Glomerular visceral epithelial cell (primary cell): Measurements from ENCODE around the gene TUT1.
"Not testable (repeated sequence)": the region's sequence is repeated elsewhere in the genome, so short reads cannot be mapped to it uniquely, and the experiment has no call there.

Source experiments
- DNase-seq: peaks from one replicate; pipeline ENCODE4 v3.0.0-alpha.2; 2016; ENCODE audit errors: extremely low spot score

TUT1 gene

DNA sequence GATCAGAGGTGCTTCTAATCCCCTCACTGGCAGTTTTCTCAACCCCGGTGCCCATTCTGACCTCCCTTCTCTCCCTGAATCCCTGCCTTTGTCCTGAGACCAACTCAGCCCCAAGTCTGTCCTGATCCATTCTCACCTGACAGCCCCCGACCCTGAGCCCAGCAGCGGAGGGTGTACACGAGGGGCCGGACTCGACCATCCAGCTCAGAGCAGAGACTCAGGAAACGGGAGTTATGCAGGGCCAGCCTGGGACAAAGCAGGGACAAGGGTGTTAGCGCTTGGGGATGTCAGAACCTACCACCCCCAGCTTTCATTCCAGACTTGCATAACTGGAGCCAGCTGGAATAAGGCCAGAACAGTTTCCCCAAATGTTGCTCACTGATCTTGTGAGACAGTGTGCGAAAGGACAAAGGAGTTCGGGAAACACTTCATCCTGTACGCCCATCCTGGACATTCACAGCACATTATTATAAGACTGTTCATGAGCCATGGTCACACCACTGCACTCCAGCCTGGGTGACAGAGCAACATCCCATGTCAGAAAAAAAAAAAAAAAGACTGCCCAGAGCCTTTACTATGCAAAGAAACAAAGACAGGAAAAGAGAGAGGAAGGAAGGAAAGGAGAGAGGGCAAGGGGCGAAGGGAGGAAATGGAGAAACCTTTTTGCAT lies 14.1 kb downstream of the TUT1 start:
- no peak for DNase-seq

- DNase-seq = no peak
Measured at GRCh38 chr11:62575837-62576236, 15.5 kb downstream of the TUT1 start.

DNA sequence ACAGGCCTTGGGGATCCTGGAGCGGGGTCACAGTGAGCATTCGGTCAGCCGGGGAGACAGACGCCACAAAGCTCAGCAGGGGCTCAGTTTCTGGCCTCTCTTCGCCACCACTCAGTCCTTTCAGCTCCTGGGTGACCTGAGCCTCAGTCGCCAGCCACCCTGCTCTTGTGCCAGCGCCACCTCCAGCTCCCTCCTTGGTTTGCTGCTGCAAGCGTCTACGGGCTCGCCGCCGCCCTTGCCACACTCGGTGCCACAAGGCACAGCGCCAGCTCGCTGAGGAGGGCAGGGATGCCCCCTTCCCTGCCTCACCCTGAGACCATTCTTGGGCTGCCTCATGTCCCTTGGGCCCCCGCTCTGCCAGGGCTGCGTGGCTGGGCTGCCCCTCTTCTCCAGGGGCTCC lies 16.2 kb downstream of the TUT1 start:
- no peak for DNase-seq

DNA sequence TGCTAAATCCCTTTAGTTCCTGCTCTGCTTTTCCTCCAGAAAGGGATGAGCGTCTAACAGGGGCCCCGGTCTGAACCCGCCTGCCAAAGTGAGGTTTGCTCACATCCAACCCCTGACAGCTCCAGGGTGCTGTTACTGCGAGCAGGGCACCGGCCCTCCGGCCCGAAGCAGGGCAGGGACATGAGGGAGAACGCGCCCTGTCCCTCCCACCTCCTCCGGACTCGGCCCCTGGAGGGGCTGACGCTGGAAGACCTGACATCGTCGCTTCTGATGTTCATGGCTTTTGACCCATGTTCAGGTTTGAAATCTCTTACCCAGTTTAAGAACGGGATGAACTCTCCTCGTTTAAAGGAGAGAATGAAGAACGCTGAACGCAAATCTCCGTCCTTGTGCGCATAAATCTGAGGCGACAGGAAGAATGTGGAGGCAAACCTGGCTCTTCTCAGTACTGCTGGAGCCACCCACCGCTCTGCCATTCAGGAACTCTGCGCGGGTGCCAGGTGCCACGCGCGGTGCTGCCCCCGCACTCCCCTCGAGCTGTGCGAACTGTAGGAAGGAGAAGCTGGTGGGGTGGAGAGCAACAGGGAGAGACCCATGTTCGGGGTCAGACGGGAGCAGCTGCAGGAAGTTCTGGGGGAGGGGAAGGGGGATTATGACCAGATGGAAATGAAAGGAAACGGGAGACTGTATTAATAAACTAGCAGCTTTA lies 16.8 kb downstream of the TUT1 start:
- DNase-seq = no peak

- peak; percentile 100 for DNase-seq
Measured at GRCh38 chr11:62573592-62574362, 17.5 kb downstream of the TUT1 start, which contains the start of gene EEF1G. Gene EEF1G, minus strand, starts transcription at chr11:62573891. Its CDS starts 49 bp downstream, at chr11:62573842.

DNA sequence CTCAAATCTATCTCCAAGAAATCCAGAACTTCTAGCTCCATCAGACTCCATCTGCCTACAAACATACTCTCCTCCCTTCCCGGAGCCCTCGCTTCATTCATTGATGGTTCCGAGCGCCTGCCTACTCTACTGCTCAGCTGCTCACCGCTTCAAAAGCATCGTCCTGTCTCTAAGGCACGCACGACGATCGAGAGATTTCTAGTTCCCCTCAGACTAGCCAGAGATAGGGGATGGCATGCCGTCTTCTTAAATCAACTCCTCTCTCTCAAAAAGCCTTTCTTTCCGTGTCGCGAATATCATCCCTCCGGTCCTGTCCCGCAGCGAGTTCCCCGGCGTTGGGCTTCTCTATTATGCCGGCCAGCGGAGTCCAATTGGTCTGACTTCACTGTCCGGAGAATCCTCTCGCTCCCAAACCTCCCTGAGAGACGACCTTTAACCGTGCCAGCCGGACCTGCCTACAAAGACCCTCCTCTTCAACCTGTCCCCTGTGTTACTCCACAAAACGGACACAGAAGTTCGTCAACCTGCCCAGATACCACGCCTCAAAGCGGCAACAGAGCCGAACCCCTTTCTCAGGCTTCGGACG lies 18.2 kb downstream of the TUT1 start:
- peak; percentile 32 for DNase-seq

DNA sequence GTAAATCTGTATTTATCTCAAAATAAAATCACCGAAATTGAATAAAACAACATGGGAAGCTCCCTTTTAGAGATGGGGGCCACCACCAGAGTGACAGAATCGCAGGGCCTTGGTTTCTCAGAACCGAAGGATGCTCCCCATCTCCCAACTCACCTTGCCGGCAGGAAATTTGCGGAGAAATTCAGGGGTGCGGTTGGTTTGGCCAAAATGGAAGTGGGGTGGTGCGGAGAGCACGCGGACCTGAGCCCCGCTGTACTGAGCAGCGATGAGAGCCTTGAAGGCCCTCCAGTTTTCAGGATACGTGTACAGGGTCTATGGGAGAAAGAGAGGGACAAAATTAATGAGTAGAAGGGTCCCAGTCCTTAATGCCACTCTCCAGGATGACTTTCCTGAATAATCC lies 18.9 kb downstream of the TUT1 start:
- DNase-seq = no peak

- not testable (repeated sequence) for DNase-seq
Measured at GRCh38 chr11:62571493-62571892, 19.8 kb downstream of the TUT1 start.

GRCh38 chr11:62570903-62571302 lies 20.4 kb downstream of the TUT1 start:
- not testable (repeated sequence) for DNase-seq

DNA sequence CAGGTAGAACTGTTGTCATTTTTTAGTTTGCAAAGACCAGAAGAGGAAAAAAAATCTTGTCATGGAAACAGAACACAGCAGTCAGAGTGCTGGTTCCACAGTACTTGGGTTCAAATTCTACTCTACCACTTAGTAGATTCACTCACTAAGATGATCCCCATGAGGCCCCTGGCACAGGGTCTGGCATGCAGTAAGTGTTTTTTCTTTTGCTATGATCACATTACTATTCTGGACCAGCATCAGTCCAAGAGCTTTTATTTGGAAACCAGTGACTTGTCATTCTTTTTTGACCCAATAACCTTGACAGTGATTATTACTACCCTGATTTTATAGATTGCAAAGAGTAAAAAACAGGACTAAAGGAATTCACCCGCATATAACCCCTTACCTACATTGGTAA lies 21.7 kb downstream of the TUT1 start:
- no peak for DNase-seq

DNA sequence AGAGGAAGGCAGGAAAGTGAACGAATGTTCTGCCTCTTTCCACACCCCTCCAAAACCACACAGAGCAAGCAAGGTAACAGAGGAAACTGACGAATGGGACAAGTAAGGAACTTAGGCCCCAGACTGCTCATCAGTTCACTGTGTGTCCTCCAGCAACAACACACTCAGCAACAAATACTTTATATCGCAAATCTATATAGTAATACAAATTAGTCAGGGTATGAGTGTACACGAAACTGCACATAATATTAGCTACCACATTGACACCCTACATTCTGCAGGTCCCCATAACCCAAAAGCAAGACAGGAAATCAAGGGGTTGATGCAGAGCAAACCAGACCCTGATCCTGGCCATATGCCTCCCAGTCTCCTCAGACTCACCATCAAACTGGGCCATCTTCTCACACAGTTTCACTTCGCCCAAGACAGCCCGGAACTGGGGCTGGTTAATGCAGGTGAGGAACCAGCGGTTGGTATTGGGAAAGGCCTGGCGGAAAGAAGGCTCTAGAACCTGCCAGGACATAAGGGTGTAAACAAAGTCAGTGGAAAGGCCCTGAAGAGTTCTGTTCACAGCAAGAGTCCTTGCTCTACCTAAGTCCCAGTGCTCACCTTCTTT lies 24.2 kb downstream of the TUT1 start:
- DNase-seq = no peak

DNA sequence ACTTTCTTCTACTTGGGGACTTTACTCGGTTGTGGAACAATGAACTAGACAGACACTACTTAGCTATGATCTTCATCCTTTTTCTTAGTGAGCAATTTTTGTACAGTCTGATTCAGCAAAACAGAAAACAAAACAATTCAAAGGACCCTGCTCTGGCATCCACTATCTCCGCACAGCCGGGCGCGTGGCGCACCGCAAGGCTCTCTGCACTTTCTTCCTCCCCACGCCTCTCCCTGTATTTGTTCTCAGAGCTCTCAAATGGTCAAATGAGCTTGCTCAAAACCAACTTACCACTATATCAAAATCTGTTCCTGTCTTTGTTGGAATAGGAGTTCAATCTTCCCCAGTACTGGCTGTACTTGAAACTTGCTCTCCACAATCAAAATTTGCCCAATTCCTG lies 25.1 kb downstream of the TUT1 start:
- DNase-seq = no peak

DNA sequence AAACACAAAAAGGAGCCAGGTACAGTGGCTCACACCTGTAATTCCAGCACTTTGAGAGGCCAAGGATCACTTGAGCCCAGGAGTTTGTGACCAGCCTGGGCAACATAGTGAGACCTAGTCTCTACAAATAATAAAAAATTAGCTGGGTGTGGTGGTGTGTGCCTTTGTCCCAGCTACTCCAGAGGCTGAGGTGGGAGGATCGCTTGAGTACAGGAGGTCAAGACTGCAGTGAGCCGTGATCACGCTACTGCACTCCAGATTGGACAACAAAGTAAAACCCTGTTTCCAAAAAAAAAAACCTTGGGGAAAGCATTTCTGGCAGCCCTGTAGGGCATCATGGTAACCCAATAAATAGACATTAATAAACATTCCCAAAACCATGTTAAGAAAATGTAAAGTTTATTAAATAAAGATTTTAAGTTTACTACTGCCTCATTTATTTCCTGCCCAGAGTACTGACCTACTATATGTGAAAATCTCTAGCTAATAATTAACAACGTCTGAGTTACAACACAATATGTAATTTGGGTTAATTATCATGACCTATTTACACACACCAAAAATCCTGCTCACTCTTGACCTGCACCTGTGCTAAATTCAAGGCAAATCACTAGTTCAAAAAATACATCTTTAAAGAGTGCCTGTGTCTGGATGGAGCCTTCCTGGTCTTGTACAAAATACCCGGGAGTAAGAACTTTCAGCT lies 26.1 kb downstream of the TUT1 start:
- no peak for DNase-seq

GRCh38 chr11:62561677-62562230 lies 29.6 kb downstream of the TUT1 start:
- not testable (repeated sequence) for DNase-seq

- peak; percentile 95 for DNase-seq
Measured at GRCh38 chr11:62560566-62561103, 30.7 kb downstream of the TUT1 start.

DNA sequence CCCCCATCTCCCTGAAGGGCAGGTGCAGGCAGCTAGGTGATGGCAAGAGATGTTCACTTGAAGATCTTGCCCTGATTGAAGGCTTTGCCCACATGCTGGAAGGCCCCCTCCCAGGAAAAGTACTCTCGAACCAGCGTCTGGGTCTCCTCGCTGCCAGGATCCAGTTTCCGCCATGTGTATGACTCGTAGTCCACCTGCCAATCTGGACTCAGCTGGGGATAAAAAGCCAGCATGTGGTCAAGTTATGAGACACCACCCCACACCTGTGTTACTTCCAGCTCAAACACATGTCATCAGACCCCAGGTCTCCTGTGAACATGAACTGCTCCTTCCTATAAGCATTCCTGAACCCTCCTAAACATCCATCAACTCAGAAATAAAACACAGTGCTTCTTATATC lies 31.7 kb downstream of the TUT1 start:
- peak; percentile 22 for DNase-seq

DNA sequence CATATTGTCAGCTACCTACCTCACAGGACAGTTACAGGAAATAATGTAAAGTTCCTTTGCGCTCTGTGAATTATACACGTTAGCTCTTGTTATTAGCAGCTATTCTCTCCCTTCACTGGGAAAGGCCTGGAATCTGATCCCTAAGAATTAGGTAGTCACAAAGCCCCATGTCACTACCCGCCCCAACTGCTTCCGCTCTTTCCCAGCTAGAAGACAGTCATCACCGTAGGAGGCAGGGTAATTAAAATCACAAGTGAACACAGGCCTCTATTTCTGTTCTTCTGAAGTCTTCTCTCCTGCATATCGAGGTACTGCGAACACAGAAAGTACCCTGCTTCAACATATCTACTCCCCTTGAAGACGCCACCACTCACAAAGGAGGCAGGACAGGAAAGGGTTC lies 32.1 kb downstream of the TUT1 start:
- DNase-seq = no peak

- DNase-seq = no peak
Measured at GRCh38 chr11:62558669-62559068, 32.7 kb downstream of the TUT1 start.

- peak; percentile 46 for DNase-seq
Measured at GRCh38 chr11:62556875-62557631, 34.3 kb downstream of the TUT1 start.
